MM.1S (cell line): Measurements from ENCODE around the gene NELFB.

ENCODE experiments used
- CTCF ChIP-seq: fragments of 300-600 bp; sonication (generic); IDR thresholded peaks from 2 replicates; pipeline ENCODE4 v1.5.1; 2016; ENCODE audit warnings: antibody characterized with exemption, low read length, mixed read lengths
- EZH2phosphoT487 ChIP-seq: fragments of 300-600 bp; sonication (generic); IDR thresholded peaks from 2 replicates; pipeline ENCODE4 v1.6.1; 2018; ENCODE audit warnings: antibody characterized with exemption, low read length

GRCh38 chr9:137211532-137211931 lies 43.6 kb upstream of the NELFB start:
- TF ChIP-seq EZH2phosphoT487 (no peak), CTCF (no peak)
